ENCODE data around the gene LARGE2.

Gene LARGE2

DNA sequence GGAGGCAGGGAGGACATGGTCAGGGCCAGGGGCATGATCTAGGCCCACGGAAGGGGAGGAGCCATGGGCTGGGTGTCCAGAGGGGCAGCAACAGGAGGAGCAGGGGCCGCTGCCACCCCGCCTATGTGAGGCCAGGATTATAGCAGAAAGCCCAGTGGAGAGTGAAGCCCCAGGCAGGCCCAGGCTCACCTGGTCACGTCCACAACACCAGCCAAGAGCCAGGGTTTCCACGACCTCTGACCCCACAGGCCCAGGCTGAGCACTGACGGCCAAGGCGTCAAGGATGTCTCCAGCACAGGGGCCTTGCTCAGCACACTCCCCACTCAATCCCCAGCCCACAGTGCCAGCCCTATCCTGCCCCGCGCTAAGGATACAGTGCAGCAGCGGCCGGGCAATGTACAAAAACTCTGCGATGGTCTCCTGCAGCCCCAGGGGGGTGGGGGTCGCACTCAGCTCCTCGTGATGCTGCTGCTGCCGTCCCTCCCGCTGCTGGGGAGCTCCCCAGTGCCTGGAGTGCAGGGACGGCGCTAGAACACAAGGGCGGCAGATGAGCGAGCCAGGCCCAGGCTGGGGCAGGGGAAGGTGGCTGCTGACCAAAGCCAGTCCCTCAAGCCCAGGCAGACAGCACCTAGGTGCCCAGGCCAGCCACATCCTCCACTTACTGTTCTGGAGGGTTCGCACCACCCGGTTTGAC lies 8.4 kb upstream of the LARGE2 start:
- in situ Hi-C loops (cut with MboI; ENCODE audit: low sequenced_read_pairs), result no loop called here

GRCh38 chr11:45915446-45915845 lies 7.0 kb upstream of the LARGE2 start:
- in situ Hi-C loops (cut with MboI; ENCODE audit: low sequenced_read_pairs), result no loop called here

- in situ Hi-C loops (cut with MboI; ENCODE audit: low sequenced_read_pairs), result no loop called here
Observed at GRCh38 chr11:45917286-45917622, 5.2 kb upstream of the LARGE2 start.

DNA sequence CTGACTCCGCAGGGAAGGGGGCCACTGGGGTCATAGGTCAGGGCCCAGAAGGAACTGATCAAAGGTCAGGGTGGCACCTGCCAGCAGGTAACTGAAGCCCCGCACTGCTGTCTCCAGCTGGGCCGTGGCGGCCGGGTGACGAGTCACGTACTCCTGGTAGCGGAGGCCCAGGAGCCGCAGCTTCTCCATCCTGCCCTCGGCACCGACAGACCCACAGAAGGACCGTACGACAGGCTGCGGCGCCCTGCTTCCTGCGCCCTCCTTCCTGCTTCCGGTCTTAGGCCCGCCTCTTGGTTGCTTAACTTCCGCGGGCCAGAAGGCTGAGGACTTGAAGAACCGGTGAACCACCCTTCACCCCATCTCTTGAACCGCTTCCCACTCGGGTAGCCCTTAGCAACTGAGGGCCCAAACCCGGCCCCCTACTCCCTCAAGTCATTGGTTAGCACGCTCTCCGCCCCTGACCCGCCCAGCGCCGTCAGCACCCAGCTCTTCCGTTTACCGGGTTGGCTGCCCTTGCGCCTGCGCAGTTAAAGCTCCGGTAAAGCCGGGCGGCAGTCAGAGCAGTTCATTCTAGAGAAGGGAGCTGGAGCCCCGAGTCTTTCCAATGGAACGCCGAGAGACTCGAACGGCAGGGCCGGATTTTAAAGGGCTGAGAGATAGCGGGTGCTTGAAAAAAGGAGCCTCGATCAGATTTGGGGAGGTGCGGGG lies 4.7 kb upstream of the LARGE2 start, which contains the start of gene PEX16:
Gene PEX16 (minus strand): TSS at position 255 of the 708 bp plus-strand sequence. CDS start 66 bp downstream, at position 189.
- in situ Hi-C loops (cut with MboI; ENCODE audit: low sequenced_read_pairs), result no loop called here

GRCh38 chr11:45918331-45918941 lies 4.0 kb upstream of the LARGE2 start:
- in situ Hi-C loops (cut with MboI; ENCODE audit: low sequenced_read_pairs), result no loop called here

DNA sequence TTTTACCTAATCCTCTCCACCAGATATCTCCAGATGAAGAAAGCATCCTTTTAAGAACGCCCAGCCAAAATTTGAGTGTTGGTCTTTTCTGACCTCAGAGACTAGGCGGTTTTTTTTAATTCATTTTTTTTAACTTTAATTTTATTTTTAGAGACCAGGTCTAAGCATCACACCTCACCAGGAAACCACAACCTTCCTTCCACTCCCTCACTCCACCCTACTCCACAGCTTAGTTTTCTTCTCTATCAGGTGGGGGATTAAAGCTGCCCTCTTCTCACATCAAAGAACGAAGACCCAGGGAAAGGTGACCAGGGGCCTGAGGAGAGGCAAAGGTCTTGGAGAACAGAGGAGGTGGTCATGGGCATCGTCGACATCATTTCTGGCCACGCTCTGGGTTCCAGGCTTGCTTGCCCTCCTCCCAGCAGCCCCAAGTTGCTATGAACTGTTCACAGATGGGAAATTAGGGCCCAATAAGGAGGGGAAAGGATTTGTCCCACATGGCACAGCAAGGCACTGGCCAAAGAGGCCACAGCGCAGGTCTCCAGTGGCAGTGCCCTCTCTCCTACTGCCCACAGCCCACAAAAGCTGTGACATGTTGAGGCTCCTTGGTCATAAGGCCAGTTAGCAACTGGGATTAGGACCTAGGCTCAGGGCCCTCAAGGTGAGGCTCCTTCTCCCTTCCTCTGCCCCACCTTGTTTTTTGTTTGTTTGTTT lies 3.3 kb upstream of the LARGE2 start:
- in situ Hi-C loops (cut with MboI; ENCODE audit: low sequenced_read_pairs), result no loop called here

DNA sequence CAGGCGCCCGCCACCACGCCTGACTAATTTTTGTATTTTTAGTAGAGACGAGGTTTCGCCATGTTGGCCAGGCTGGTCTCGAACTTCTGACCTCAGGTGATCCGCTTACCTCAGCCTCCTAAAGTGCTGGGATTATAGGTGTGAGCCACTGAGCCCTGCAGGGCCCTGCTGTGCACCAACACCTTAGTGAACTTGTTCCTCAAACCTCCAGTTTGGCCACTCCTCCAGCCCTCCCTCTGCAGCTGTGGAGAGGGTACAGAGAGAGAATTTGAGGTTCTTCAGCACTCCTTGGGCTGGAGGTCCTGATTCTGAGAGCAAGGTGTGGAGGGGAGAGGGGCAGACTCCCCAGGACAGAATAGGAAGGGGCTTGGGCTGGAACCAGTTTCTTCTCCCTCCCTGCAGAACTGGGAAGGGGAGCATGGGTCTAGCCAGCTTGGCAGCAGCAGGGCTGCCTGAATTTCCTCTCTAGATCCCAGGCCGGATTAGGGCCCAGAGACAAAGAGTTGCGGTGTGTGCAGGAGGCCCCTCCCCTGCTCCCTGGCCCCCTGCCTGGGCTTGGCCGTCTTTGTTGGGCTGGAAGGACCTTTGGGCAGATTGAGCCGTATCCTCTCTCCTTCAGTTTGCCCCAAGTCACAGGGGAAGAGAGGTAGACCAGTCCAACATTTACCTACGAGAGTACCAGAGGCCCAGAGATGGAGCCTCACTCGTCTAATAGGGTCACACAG lies 2.5 kb upstream of the LARGE2 start:
- in situ Hi-C loops (cut with MboI; ENCODE audit: low sequenced_read_pairs), result no loop called here

DNA sequence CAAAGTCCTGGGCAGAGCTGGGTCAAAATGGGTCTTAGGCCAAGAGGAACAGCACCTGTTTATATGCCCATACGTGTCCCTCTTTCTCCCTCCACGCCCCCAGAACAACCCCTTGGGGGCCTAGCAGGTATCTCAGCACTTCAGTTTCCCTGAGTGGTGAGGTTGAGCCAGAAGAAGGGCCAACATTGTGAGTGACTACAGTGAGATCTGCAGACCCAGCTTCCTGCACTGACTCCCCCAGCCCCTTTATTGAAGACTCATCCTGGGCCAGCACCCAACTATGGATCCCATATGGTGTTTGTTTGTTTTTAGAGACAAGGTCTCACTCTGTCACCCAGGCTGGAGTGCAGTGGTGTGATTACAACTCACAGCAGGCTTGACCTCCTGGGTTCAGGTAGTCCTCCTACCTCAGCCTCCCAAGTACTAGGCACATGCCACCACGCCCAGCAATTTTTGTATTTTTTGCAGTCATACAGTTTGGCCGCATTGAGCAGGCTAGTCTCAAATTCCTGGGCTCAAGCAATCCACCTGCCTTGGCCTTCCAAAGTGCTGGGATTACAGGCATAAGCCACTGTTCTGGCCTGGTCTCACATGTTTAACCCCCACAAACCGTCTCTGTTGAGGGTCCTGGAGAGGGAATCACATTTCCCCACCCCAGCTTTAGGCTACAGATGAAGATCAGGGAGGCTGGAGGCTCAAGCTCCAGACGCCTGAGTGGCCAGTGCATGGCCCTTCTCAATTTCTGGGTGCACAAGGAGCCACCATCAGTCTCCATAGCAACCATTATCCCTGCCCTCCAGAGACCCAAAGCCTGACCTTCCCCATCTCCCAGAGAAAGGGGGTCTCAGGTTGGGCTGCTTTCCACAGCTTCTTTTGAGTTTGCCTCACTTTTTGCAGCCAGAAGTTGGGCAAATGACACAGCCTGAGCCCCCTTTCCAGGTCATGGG lies 1.7 kb upstream of the LARGE2 start:
- in situ Hi-C loops (cut with MboI; ENCODE audit: low sequenced_read_pairs), result no loop called here

- in situ Hi-C loops (cut with MboI; ENCODE audit: low sequenced_read_pairs), result no loop called here
Observed at GRCh38 chr11:45921561-45922424, 663 bp upstream of the LARGE2 start.

GRCh38 chr11:45924036-45924915 lies 1.8 kb downstream of the LARGE2 start:
- in situ Hi-C loops (cut with MboI; ENCODE audit: low sequenced_read_pairs), result no loop called here

- in situ Hi-C loops (cut with MboI; ENCODE audit: low sequenced_read_pairs), result no loop called here
Observed at GRCh38 chr11:45924927-45925326, 2.5 kb downstream of the LARGE2 start.

GRCh38 chr11:45925550-45925949 lies 3.1 kb downstream of the LARGE2 start:
- in situ Hi-C loops (cut with MboI; ENCODE audit: low sequenced_read_pairs), result no loop called here

GRCh38 chr11:45926001-45926401 lies 3.5 kb downstream of the LARGE2 start:
- in situ Hi-C loops (cut with MboI; ENCODE audit: low sequenced_read_pairs), result no loop called here

GRCh38 chr11:45926536-45927331 lies 4.3 kb downstream of the LARGE2 start:
- in situ Hi-C loops (cut with MboI; ENCODE audit: low sequenced_read_pairs), result no loop called here

GRCh38 chr11:45927332-45927683 lies 4.9 kb downstream of the LARGE2 start:
- in situ Hi-C loops (cut with MboI; ENCODE audit: low sequenced_read_pairs), result no loop called here

DNA sequence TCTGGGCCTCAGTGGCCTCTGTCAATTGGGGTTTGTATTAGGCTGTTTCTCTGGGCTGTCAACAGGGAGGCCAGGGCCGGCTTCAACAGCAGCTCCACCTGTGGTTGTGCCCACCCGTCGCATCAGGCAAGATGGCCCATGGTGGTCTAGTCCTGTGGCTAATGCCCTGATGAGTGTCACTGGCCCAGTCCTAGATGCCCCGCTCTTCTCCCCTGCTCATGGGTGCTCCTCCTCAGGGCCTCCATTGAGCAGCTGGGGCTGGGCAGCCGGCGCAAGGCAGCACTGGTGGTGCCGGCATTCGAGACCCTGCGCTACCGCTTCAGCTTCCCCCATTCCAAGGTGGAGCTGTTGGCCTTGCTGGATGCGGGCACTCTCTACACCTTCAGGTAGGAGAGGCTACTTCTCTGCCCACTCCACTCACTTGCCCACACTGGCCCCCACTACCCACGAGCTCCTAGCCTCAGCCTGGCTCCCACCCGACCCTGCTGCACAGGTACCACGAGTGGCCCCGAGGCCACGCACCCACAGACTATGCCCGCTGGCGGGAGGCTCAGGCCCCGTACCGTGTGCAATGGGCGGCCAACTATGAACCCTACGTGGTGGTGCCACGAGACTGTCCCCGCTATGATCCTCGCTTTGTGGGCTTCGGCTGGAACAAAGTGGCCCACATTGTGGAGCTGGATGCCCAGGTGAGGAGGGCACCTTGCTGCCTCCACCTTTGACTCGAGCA lies 5.4 kb downstream of the LARGE2 start:
- in situ Hi-C loops (cut with MboI; ENCODE audit: low sequenced_read_pairs), result no loop called here

All from HL-60/S4 (cell line).